Transverse colon (tissue), 4 donors: ENCODE measurements around the gene ZFTA. TPM values are rescaled to one million over a fixed set of nuclear protein-coding genes. Genes with fewer than 3 reads are reported as not detected.
"Not testable (repeated sequence)": the region's sequence is repeated elsewhere in the genome, so short reads cannot be mapped to it uniquely, and the experiment has no call there.

ENCODE experiments used
- DNase-seq: peaks from one replicate; pipeline ENCODE4 v3.0.0-alpha.2; 2019
- H3K27ac ChIP-seq, 4 donors: fragments of 200-600 bp; sonication (generic); 2 replicates each; pipeline ENCODE4 v1.5.1; 2016 to 2018; ENCODE audit warnings: inconsistent platforms in 4 of 4
- H3K27me3 ChIP-seq: fragments of 200-600 bp; sonication (generic); 2 replicates; pipeline ENCODE4 v1.5.1; 2017; ENCODE audit warnings: inconsistent platforms
- H3K36me3 ChIP-seq, 4 donors: fragments of 200-600 bp; sonication (generic); 2 replicates each; pipeline ENCODE4 v1.5.1; 2017 to 2019; ENCODE audit warnings: inconsistent platforms in 4 of 4
- H3K4me1 ChIP-seq, 4 donors: fragments of 200-600 bp; sonication (generic); 2 replicates each; pipeline ENCODE4 v1.5.1; 2017 to 2020; ENCODE audit warnings: inconsistent platforms in 4 of 4
- H3K4me3 ChIP-seq, 4 donors: fragments of 200-600 bp; sonication (generic); 1 replicate in 1 of 4; 2 replicates in 3 of 4; pipeline versions ENCODE4 v1.5.1 to v1.6.1; 2017 to 2019; ENCODE audit warnings: inconsistent platforms in 4 of 4
- H3K9me3 ChIP-seq, 2 donors: fragments of 200-600 bp; sonication (generic); 2 replicates each; pipeline ENCODE4 v1.5.1; 2017 to 2019; ENCODE audit warnings: inconsistent platforms in 2 of 2
- CTCF ChIP-seq, 5 experiments: fragments of 200-600 bp in 3 of 5; fragments of 450-650 bp in 2 of 5; sonication (generic) in 3 of 5; IDR thresholded peaks; 1 replicate in 2 of 5; 2 replicates in 3 of 5; pipeline ENCODE4 v1.5.1; 2016 to 2017; ENCODE audit warnings: antibody characterized with exemption in 5 of 5, inconsistent platforms in 3 of 5, mild to moderate bottlenecking in 2 of 5, moderate library complexity in 1 of 5
- EP300 ChIP-seq: sonication (generic); formaldehyde crosslinking; IDR thresholded peaks from one replicate; pipeline ENCODE4 v1.6.1; 2017; ENCODE audit warnings: antibody characterized with exemption, low read depth
- POLR2A ChIP-seq: fragments of 450-650 bp; IDR thresholded peaks from one replicate; pipeline ENCODE4 v1.6.1; 2016; ENCODE audit warnings: antibody characterized with exemption, mild to moderate bottlenecking, moderate library complexity
- POLR2AphosphoS5 ChIP-seq, 3 donors: sonication (generic); formaldehyde crosslinking; IDR thresholded peaks; one replicate each; pipeline ENCODE4 v1.6.1; 2016; ENCODE audit warnings: antibody characterized with exemption in 3 of 3
- WGBS, 2 donors: methylation state at CpG; one replicate each; pipeline ENCODE4 v1.1.5; 2018; ENCODE audit warnings: low coverage in 1 of 2; 5-methylcytosine and 5-hydroxymethylcytosine counted together
- in situ Hi-C, 4 donors: fragments of 200-750 bp; cut with MboI; loops; one replicate each; pipeline versions ENCODE4 v1.15.0 to v1.15.1; 2017; ENCODE audit warnings: low sequenced_read_pairs in 3 of 4, low pct_ligation_motif_present in 1 of 4, low pct_unique_long_range_greater_than_20kb in 1 of 4
- intact Hi-C: fragments of 100-400 bp; cut with DNase I; formaldehyde crosslinking; loops from one replicate; pipeline ENCODE4 v1.15.1; 2023; ENCODE audit warnings: low total_unique reads
- total RNA-seq, 4 donors: library from RNA; depleted of rRNA; stranded (reverse); fragments of >200 nt; gene quantifications; one replicate each; pipeline ENCODE4 v1.1.0, GENCODE V29; 2016

ZFTA gene
- total RNA-seq, 4 donors from 2014 or later: 4.6 to 15.7 (median 11.0) TPM

GRCh38 chr11:63783925-63784592, 15.5 kb upstream of the ZFTA start:
- H3K27ac ChIP-seq: no peak overlapping the region
- in situ Hi-C loops: no loop called here
- H3K27me3 ChIP-seq: no peaks in the 10 kb centered on the region
- DNase-seq: no peak
- TF ChIP-seq POLR2A: no peak
- no peak for TF ChIP-seq CTCF (IDR thresholded peaks at IDR 0.05)
- TF ChIP-seq POLR2AphosphoS5 (IDR thresholded peaks at IDR 0.05): no peak
- no peak for TF ChIP-seq EP300
- intact Hi-C loops: no loop called here
- no peak overlapping the region for H3K4me3 ChIP-seq
- no peaks in the 10 kb centered on the region for H3K9me3 ChIP-seq
- H3K4me1 ChIP-seq: no peaks in the 10 kb centered on the region
- 43 to 100% methylated on average over 1 to 7 of the region's 7 CpGs for WGBS, 2 donors
- H3K36me3 ChIP-seq: no peaks in the 10 kb centered on the region

- no peaks in the 10 kb centered on the region for H3K36me3 ChIP-seq
- H3K27ac ChIP-seq: no peak overlapping the region
- WGBS, 2 donors: 92 to 94% methylated on average over 6 of the region's 6 CpGs
- DNase-seq: no peak
- no peaks in the 10 kb centered on the region for H3K9me3 ChIP-seq
- no peaks in the 10 kb centered on the region for H3K27me3 ChIP-seq
- H3K4me3 ChIP-seq: no peak overlapping the region
- in situ Hi-C loops: no loop called here
- H3K4me1 ChIP-seq: no peaks in the 10 kb centered on the region
- intact Hi-C loops: no loop called here
- TF ChIP-seq EP300 (no peak), POLR2A (no peak), POLR2AphosphoS5 (IDR thresholded peaks at IDR 0.05) (no peak), CTCF (IDR thresholded peaks at IDR 0.05) (no peak)
Observed at GRCh38 chr11:63782749-63783148, 14.2 kb upstream of the ZFTA start.

GRCh38 chr11:63779039-63779438, 10.5 kb upstream of the ZFTA start:
- Histone ChIP-seq H3K4me1 (no peaks in the 10 kb centered on the region), H3K36me3 (no peaks in the 10 kb centered on the region), H3K4me3 (no peak overlapping the region), H3K27me3 (no peaks in the 10 kb centered on the region), H3K9me3 (no peaks in the 10 kb centered on the region), H3K27ac (no peak overlapping the region)
- intact Hi-C loops (no loop called here), in situ Hi-C loops (no loop called here)
- no peak for DNase-seq
- TF ChIP-seq POLR2AphosphoS5 (IDR thresholded peaks at IDR 0.05) (no peak), EP300 (no peak), POLR2A (no peak), CTCF (IDR thresholded peaks at IDR 0.05) (no peak)
- WGBS, 2 donors: 74 to 77% methylated on average over 2 of the region's 2 CpGs

GRCh38 chr11:63775191-63775590, 6.6 kb upstream of the ZFTA start:
- intact Hi-C loops: no loop called here
- H3K27ac ChIP-seq: no peak overlapping the region
- H3K36me3 ChIP-seq: no peaks in the 10 kb centered on the region
- no peak overlapping the region for H3K4me3 ChIP-seq
- 87% methylated on average over 3 of the region's 3 CpGs; no CpG with 5 or more reads in 1 of the 2 donors for WGBS, 2 donors
- H3K4me1 ChIP-seq: no peaks in the 10 kb centered on the region
- in situ Hi-C loops: no loop called here
- peaks cover 10% of the 10 kb centered on the region for H3K27me3 ChIP-seq
- no peak for DNase-seq
- H3K9me3 ChIP-seq: no peaks in the 10 kb centered on the region
- TF ChIP-seq EP300: no peak

- in situ Hi-C loops, DNase-seq, intact Hi-C loops: not testable (repeated sequence)
Observed at GRCh38 chr11:63771741-63772318, 3.3 kb upstream of the ZFTA start.

More at GRCh38 chr11:63771741-63772318, 3.3 kb upstream of the ZFTA start:
- WGBS, 2 donors: 66 to 83% methylated on average over 2 of the region's 2 CpGs
- H3K4me1 ChIP-seq: peaks cover 8 to 20% (median 13%) of the 10 kb centered on the region in 4 donors
- not testable (repeated sequence) for H3K9me3 ChIP-seq, H3K27ac ChIP-seq, H3K4me3 ChIP-seq, H3K36me3 ChIP-seq
- peaks cover 25% of the 10 kb centered on the region for H3K27me3 ChIP-seq
